ENCODE measurements around the gene PPIP5K2.

PPIP5K2 gene

DNA sequence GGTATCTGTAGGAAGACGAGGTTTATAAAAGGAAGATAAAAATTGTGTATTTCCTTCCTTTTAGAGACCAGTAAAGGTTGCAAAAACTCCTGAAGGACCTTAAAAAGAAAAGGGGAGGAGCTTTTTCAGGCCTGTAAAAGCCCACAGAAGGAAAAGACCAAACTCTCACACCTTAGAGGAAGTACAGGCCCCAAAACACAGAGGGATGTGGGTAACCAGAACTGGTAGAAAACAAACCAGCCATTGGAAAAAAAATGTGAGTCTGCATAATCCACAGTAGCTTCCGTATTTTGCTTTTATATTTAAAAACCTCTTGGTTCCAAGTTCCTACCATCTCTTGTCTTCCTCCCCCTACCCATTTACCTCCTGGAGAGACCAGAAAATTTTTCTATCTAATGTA, 8.6 kb upstream of the PPIP5K2 start:
- Histone ChIP-seq H3K9me3 (ENCODE audit: control insufficient read depth, low read length) (no peaks in the 10 kb centered on the region), H3K4me2 (ENCODE audit: low read length, poor library complexity, severe bottlenecking) (no peak overlapping the region), H3K4ac (ENCODE audit: low read depth in 1 of 2, low read length in 2 of 2) (no peak overlapping the region), H3K27me3 (ENCODE audit: control insufficient read depth in 1 of 2, insufficient read depth in 1 of 2, low read length in 2 of 2) (no peaks in the 10 kb centered on the region), H2AFZ (ENCODE audit: low read depth, low read length) (no peak overlapping the region), H3K79me1 (replicated peaks; ENCODE audit: low read length, poor library complexity, severe bottlenecking) (peaks cover 15% of the 10 kb centered on the region), H3K18ac (ENCODE audit: low read depth in 1 of 2, low read length in 2 of 2) (no peak overlapping the region), H2BK120ac (ENCODE audit: low read depth, low read length) (no peak overlapping the region), H3K4me3 (ENCODE audit: insufficient read depth in 1 of 2, low read depth in 1 of 2, low read length in 2 of 2) (no peak overlapping the region), H3K36me3 (ENCODE audit: control insufficient read depth in 1 of 2, insufficient read depth in 2 of 2, low read depth in 1 of 2, low read length in 2 of 2) (peaks cover 0 to 7% of the 10 kb centered on the region in 2 experiments), H2BK12ac (ENCODE audit: low read length in 2 of 2) (no peak overlapping the region), H3K14ac (ENCODE audit: low read length in 2 of 2) (no peak overlapping the region), H2AK5ac (ENCODE audit: low read length, severe bottlenecking) (no peak overlapping the region), H3K9ac (ENCODE audit: low read length) (no peak overlapping the region), H2BK15ac (ENCODE audit: low read depth, poor library complexity, severe bottlenecking) (no peak overlapping the region), H3K4me1 (ENCODE audit: control insufficient read depth, insufficient read depth, low read depth, low read length) (no peaks in the 10 kb centered on the region), H4K8ac (ENCODE audit: low read length) (no peak overlapping the region), H4K91ac (ENCODE audit: low read length) (no peak overlapping the region), H2BK5ac (ENCODE audit: low read depth, low read length, poor library complexity, severe bottlenecking) (no peak overlapping the region), H3K23ac (ENCODE audit: low read length in 2 of 2) (no peak overlapping the region), H3K27ac (ENCODE audit: low read length, poor library complexity, severe bottlenecking) (no peak overlapping the region)
- 100% methylated on average over 1 of the region's 2 CpGs for WGBS
- no peak for DNase-seq

DNA sequence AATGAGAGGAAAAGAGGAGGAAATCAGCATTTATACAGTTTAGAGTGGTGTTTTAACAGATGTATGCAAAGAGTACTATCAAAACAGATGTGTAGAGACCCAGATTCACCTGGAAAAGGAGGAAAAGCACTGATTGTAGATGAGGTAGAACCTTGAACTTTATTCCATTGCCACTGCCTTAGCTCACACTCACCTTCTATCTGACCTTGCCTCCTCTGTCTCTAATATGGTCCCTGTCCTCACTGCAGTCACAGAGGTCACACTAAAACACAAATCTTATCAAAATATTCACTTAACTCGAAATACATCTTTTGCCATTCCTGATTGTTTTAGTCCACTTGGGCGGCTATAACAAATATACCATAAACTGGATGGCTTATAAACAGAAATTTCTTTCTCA, 7.2 kb upstream of the PPIP5K2 start:
- no peak overlapping the region for H3K14ac ChIP-seq (ENCODE audit: low read length in 2 of 2)
- no peak overlapping the region for H3K18ac ChIP-seq (ENCODE audit: low read depth in 1 of 2, low read length in 2 of 2)
- no peak overlapping the region for H4K91ac ChIP-seq (ENCODE audit: low read length)
- H3K4me2 ChIP-seq (ENCODE audit: low read length, poor library complexity, severe bottlenecking) = no peak overlapping the region
- no peak overlapping the region for H3K4me3 ChIP-seq (ENCODE audit: insufficient read depth in 1 of 2, low read depth in 1 of 2, low read length in 2 of 2)
- no peak overlapping the region for H2BK15ac ChIP-seq (ENCODE audit: low read depth, poor library complexity, severe bottlenecking)
- no peak overlapping the region for H3K9ac ChIP-seq (ENCODE audit: low read length)
- no peaks in the 10 kb centered on the region for H3K4me1 ChIP-seq (ENCODE audit: control insufficient read depth, insufficient read depth, low read depth, low read length)
- H3K4ac ChIP-seq (ENCODE audit: low read depth in 1 of 2, low read length in 2 of 2) = no peak overlapping the region
- no peak overlapping the region for H4K8ac ChIP-seq (ENCODE audit: low read length)
- no peak overlapping the region for H2BK5ac ChIP-seq (ENCODE audit: low read depth, low read length, poor library complexity, severe bottlenecking)
- H3K9me3 ChIP-seq (ENCODE audit: control insufficient read depth, low read length) = no peaks in the 10 kb centered on the region
- H3K27me3 ChIP-seq (ENCODE audit: control insufficient read depth in 1 of 2, insufficient read depth in 1 of 2, low read length in 2 of 2) = no peaks in the 10 kb centered on the region
- H2AFZ ChIP-seq (ENCODE audit: low read depth, low read length) = no peak overlapping the region
- no peak overlapping the region for H3K27ac ChIP-seq (ENCODE audit: low read length, poor library complexity, severe bottlenecking)
- no peaks in the 10 kb centered on the region for H3K36me3 ChIP-seq (ENCODE audit: control insufficient read depth in 1 of 2, insufficient read depth in 2 of 2, low read depth in 1 of 2, low read length in 2 of 2)
- peaks cover 13% of the 10 kb centered on the region for H3K79me1 ChIP-seq (replicated peaks; ENCODE audit: low read length, poor library complexity, severe bottlenecking)
- no peak overlapping the region for H3K23ac ChIP-seq (ENCODE audit: low read length in 2 of 2)
- WGBS = 93% methylated on average over 1 of the region's 2 CpGs
- no peak overlapping the region for H2BK120ac ChIP-seq (ENCODE audit: low read depth, low read length)
- no peak overlapping the region for H2AK5ac ChIP-seq (ENCODE audit: low read length, severe bottlenecking)
- DNase-seq = no peak
- no peak overlapping the region for H2BK12ac ChIP-seq (ENCODE audit: low read length in 2 of 2)

DNA sequence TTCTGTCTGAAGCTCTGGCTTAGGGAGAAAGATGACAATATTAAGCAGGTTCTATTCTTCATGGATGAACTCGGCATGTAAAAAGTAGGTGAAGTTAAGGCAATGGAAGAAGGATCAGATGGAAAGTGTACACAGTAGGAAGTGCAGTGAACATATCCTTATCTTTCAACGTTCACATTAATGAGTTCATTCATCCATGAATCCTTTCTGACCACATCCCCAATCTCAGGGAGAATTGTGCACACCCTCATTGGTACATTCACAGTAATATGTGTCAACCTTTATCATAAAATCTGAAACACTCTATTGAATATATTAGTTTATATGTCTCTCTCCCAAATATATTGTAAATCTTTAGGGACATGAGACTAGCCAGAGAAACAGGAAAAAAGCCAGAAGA, 5.7 kb upstream of the PPIP5K2 start:
- no peak overlapping the region for H2BK120ac ChIP-seq (ENCODE audit: low read depth, low read length)
- no peak overlapping the region for H4K8ac ChIP-seq (ENCODE audit: low read length)
- no peak overlapping the region for H3K4me2 ChIP-seq (ENCODE audit: low read length, poor library complexity, severe bottlenecking)
- no peak overlapping the region for H3K23ac ChIP-seq (ENCODE audit: low read length in 2 of 2)
- no peaks in the 10 kb centered on the region for H3K9me3 ChIP-seq (ENCODE audit: control insufficient read depth, low read length)
- H3K9ac ChIP-seq (ENCODE audit: low read length) = no peak overlapping the region
- no peak overlapping the region for H2AK5ac ChIP-seq (ENCODE audit: low read length, severe bottlenecking)
- no peak overlapping the region for H3K4ac ChIP-seq (ENCODE audit: low read depth in 1 of 2, low read length in 2 of 2)
- H3K27ac ChIP-seq (ENCODE audit: low read length, poor library complexity, severe bottlenecking) = no peak overlapping the region
- H3K4me3 ChIP-seq (ENCODE audit: insufficient read depth in 1 of 2, low read depth in 1 of 2, low read length in 2 of 2) = no peak overlapping the region
- H3K79me1 ChIP-seq (replicated peaks; ENCODE audit: low read length, poor library complexity, severe bottlenecking) = peaks cover 12% of the 10 kb centered on the region
- no peak overlapping the region for H2BK12ac ChIP-seq (ENCODE audit: low read length in 2 of 2)
- WGBS = 93% methylated on average over 2 of the region's 2 CpGs
- no peaks in the 10 kb centered on the region for H3K27me3 ChIP-seq (ENCODE audit: control insufficient read depth in 1 of 2, insufficient read depth in 1 of 2, low read length in 2 of 2)
- no peak overlapping the region for H3K14ac ChIP-seq (ENCODE audit: low read length in 2 of 2)
- DNase-seq = no peak
- H3K4me1 ChIP-seq (ENCODE audit: control insufficient read depth, insufficient read depth, low read depth, low read length) = no peaks in the 10 kb centered on the region
- no peak overlapping the region for H2BK15ac ChIP-seq (ENCODE audit: low read depth, poor library complexity, severe bottlenecking)
- H3K36me3 ChIP-seq (ENCODE audit: control insufficient read depth in 1 of 2, insufficient read depth in 2 of 2, low read depth in 1 of 2, low read length in 2 of 2) = no peaks in the 10 kb centered on the region
- H4K91ac ChIP-seq (ENCODE audit: low read length) = no peak overlapping the region
- no peak overlapping the region for H2AFZ ChIP-seq (ENCODE audit: low read depth, low read length)
- H3K18ac ChIP-seq (ENCODE audit: low read depth in 1 of 2, low read length in 2 of 2) = no peak overlapping the region
- H2BK5ac ChIP-seq (ENCODE audit: low read depth, low read length, poor library complexity, severe bottlenecking) = no peak overlapping the region

DNA sequence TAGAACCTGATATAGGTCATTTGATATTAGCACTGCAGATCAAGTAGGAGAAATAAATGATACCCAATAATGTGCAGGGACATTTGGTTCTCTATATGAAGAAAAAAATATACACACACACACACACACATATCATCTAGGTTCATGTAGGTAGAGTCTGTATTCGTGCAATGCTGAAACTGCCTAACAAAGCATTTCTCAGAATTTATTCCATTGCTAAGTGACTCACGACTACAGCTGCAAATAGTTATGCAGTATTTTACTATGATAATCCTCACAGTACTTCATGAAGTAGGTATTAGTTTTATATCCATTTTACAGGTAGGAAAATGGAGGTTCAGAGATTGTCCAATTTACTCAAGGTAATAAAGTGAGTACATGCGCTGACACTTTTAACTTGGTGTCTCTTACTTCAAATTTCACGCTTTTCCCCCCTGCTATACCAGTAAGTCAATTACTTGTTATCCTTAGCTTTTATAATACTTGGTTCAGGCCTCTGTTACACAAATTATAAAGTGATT, 2.6 kb upstream of the PPIP5K2 start:
- Histone ChIP-seq H3K27me3 (ENCODE audit: control insufficient read depth in 1 of 2, insufficient read depth in 1 of 2, low read length in 2 of 2) (no peaks in the 10 kb centered on the region), H3K9me3 (ENCODE audit: control insufficient read depth, low read length) (no peaks in the 10 kb centered on the region), H4K8ac (ENCODE audit: low read length) (no peak overlapping the region), H3K27ac (ENCODE audit: low read length, poor library complexity, severe bottlenecking) (no peak overlapping the region), H4K91ac (ENCODE audit: low read length) (no peak overlapping the region), H2AFZ (ENCODE audit: low read depth, low read length) (no peak overlapping the region), H2BK120ac (ENCODE audit: low read depth, low read length) (no peak overlapping the region), H3K4me1 (ENCODE audit: control insufficient read depth, insufficient read depth, low read depth, low read length) (no peaks in the 10 kb centered on the region), H3K18ac (ENCODE audit: low read depth in 1 of 2, low read length in 2 of 2) (no peak overlapping the region), H3K9ac (ENCODE audit: low read length) (peak overlapping the region; percentile 97), H3K23ac (ENCODE audit: low read length in 2 of 2) (no peak overlapping the region), H3K4ac (ENCODE audit: low read depth in 1 of 2, low read length in 2 of 2) (no peak overlapping the region), H3K4me2 (ENCODE audit: low read length, poor library complexity, severe bottlenecking) (no peak overlapping the region), H3K36me3 (ENCODE audit: control insufficient read depth in 1 of 2, insufficient read depth in 2 of 2, low read depth in 1 of 2, low read length in 2 of 2) (no peaks in the 10 kb centered on the region), H3K14ac (ENCODE audit: low read length in 2 of 2) (no peak overlapping the region), H2BK15ac (ENCODE audit: low read depth, poor library complexity, severe bottlenecking) (no peak overlapping the region), H2AK5ac (ENCODE audit: low read length, severe bottlenecking) (no peak overlapping the region), H3K4me3 (ENCODE audit: insufficient read depth in 1 of 2, low read depth in 1 of 2, low read length in 2 of 2) (no peak overlapping the region), H3K79me1 (replicated peaks; ENCODE audit: low read length, poor library complexity, severe bottlenecking) (peaks cover 7% of the 10 kb centered on the region), H2BK12ac (ENCODE audit: low read length in 2 of 2) (no peak overlapping the region), H2BK5ac (ENCODE audit: low read depth, low read length, poor library complexity, severe bottlenecking) (no peak overlapping the region)
- 100% methylated on average over 1 of the region's 4 CpGs for WGBS
- DNase-seq = no peak
